GM12878 (cell line): ENCODE measurements around the gene IRS1. TPM values are rescaled to one million over a fixed set of nuclear protein-coding genes. Genes with fewer than 3 reads are reported as not detected.

ENCODE experiments used
- ATAC-seq: fragments of 200-7000 bp; cut with Tn5 transposase; 3 replicates; pipeline ENCODE4 v1.9.1; 2020; ENCODE audit warnings: mild to moderate bottlenecking, moderate library complexity
- BruUV-seq: library from RNA; stranded (reverse); fragments of 400-500 nt; replicated peaks from 2 replicates; lab custom pipeline; 2021; lab: Mats Ljungman, UMichigan
- CTCF ChIA-PET: fragments of 300-600 bp; sonication (Branson Sonifier 250); formaldehyde crosslinking; extraction: SDS; loops from one replicate; lab custom pipeline; 2021; ENCODE audit warnings: inconsistent platforms; lab: Yijun Ruan, JAX
- POLR2A ChIA-PET: fragments of 350-600 bp; formaldehyde crosslinking; extraction: SDS; loops from one replicate; lab custom pipeline; 2021; ENCODE audit warnings: inconsistent platforms; lab: Charles Lee
- RAD21 ChIA-PET: fragments of 300-600 bp; sonication (Branson Sonifier 250); formaldehyde crosslinking; loops from one replicate; lab custom pipeline; 2023; ENCODE audit warnings: antibody characterized with exemption; ENCODE audit not compliant: unreplicated experiment; lab: Charles Lee
- SMC1A ChIA-PET: fragments of 300-600 bp; sonication (Branson Sonifier 250); formaldehyde crosslinking; loops from one replicate; lab custom pipeline; 2023; ENCODE audit not compliant: unreplicated experiment, uncharacterized antibody; lab: Charles Lee
- DNase-seq: peaks from one replicate; pipeline ENCODE4 v3.0.0-alpha.2; 2011; ENCODE audit warnings: low read depth, low spot score
- FAIRE-seq: peaks from 3 replicates; lab custom pipeline; 2011; peaks lifted over from hg19 to GRCh38; lab: Jason Lieb, UNC
- H2AFZ ChIP-seq: 2 replicates; pipeline ENCODE4 v1.6.0; 2011; ENCODE audit warnings: low read depth, low read length, control low read depth; ENCODE audit not compliant: control insufficient read depth
- H3K27ac ChIP-seq: 2 replicates; pipeline ENCODE4 v1.5.1; 2011; ENCODE audit warnings: control low read depth; ENCODE audit not compliant: control insufficient read depth, insufficient read depth
- H3K27me3 ChIP-seq, 2 experiments: replicated peaks in 1 of 2; 2 replicates each; pipeline versions ENCODE4 v1.6.0 to v1.6.1; 2011; ENCODE audit warnings: low read length in 1 of 2; ENCODE audit not compliant: control insufficient read depth in 2 of 2, insufficient read depth in 2 of 2
- H3K36me3 ChIP-seq, 2 experiments: 2 replicates each; pipeline ENCODE4 v1.5.1; 2011; ENCODE audit warnings: low read length in 1 of 2; ENCODE audit not compliant: control insufficient read depth in 2 of 2, insufficient read depth in 2 of 2
- H3K4me1 ChIP-seq: 2 replicates; pipeline ENCODE4 v1.6.1; 2011; ENCODE audit warnings: mild to moderate bottlenecking, low read length, moderate library complexity, mixed read lengths; ENCODE audit not compliant: control insufficient read depth, insufficient read depth
- H3K4me2 ChIP-seq: 2 replicates; pipeline ENCODE4 v1.6.0; 2011; ENCODE audit warnings: control low read depth; ENCODE audit not compliant: control insufficient read depth, insufficient read depth
- H3K4me3 ChIP-seq: fragments of 200-600 bp; sonication (generic); 2 replicates; pipeline ENCODE4 v1.5.1; 2016
- H3K79me2 ChIP-seq: 2 replicates; pipeline ENCODE4 v1.6.0; 2011; ENCODE audit warnings: low read length; ENCODE audit not compliant: control insufficient read depth, insufficient read depth
- H3K9ac ChIP-seq: 2 replicates; pipeline ENCODE4 v1.8.0; 2011; ENCODE audit warnings: low read length, control low read depth, mixed read lengths; ENCODE audit not compliant: control insufficient read depth, insufficient read depth
- H3K9me3 ChIP-seq: replicated peaks from 3 replicates; pipeline ENCODE4 v1.5.1; 2011; ENCODE audit warnings: mild to moderate bottlenecking, low read length; ENCODE audit not compliant: control insufficient read depth, insufficient read depth
- H4K20me1 ChIP-seq: 2 replicates; pipeline ENCODE4 v1.6.0; 2011; ENCODE audit not compliant: control insufficient read depth, insufficient read depth
- ATF7 ChIP-seq: fragments of 450-650 bp; IDR thresholded peaks from 2 replicates; pipeline ENCODE4 v1.6.1; 2016; ENCODE audit warnings: low read depth, mild to moderate bottlenecking
- CBX5 ChIP-seq: sonication (generic); IDR thresholded peaks from 2 replicates; pipeline ENCODE4 v1.6.1; 2016; ENCODE audit warnings: low read depth, moderate library complexity, mild to moderate bottlenecking, inconsistent platforms
- CREB1 ChIP-seq: IDR thresholded peaks from 2 replicates; pipeline ENCODE4 v1.6.1; 2012; ENCODE audit warnings: low read depth, mild to moderate bottlenecking, inconsistent platforms
- MEF2B ChIP-seq: fragments of 450-650 bp; IDR thresholded peaks from 2 replicates; pipeline ENCODE4 v1.6.1; 2018; ENCODE audit warnings: mild to moderate bottlenecking, moderate library complexity; ENCODE audit not compliant: partially characterized antibody, poor library complexity, severe bottlenecking
- MTA2 ChIP-seq: fragments of 450-650 bp; IDR thresholded peaks from 2 replicates; pipeline ENCODE4 v1.6.1; 2016; ENCODE audit warnings: low read depth, mild to moderate bottlenecking, moderate library complexity
- NFIC ChIP-seq: IDR thresholded peaks from 2 replicates; pipeline ENCODE4 v1.6.1; 2012; ENCODE audit warnings: low read depth, mild to moderate bottlenecking, inconsistent platforms, low read length, moderate library complexity
- NFYB ChIP-seq: IDR thresholded peaks from 2 replicates; pipeline ENCODE4 v1.6.1; 2011; ENCODE audit warnings: low read depth, mild to moderate bottlenecking, low read length, improper control_type of control experiment, moderate library complexity; ENCODE audit not compliant: insufficient read depth
- NRF1 ChIP-seq: conservative IDR thresholded peaks from 2 replicates; pipeline ENCODE4 v1.6.1; 2011; ENCODE audit warnings: mild to moderate bottlenecking, low read depth, low read length, improper control_type of control experiment
- POLR2A ChIP-seq: IDR thresholded peaks from 2 replicates; pipeline ENCODE4 v1.6.1; 2011; ENCODE audit warnings: low read depth, mild to moderate bottlenecking, low read length
- RAD21 ChIP-seq: IDR thresholded peaks from 2 replicates; pipeline ENCODE4 v1.6.1; 2011; ENCODE audit warnings: mild to moderate bottlenecking, low read depth, low read length, moderate library complexity; ENCODE audit not compliant: insufficient read depth
- RCOR1 ChIP-seq: conservative IDR thresholded peaks from 2 replicates; pipeline ENCODE4 v1.6.1; 2012; ENCODE audit warnings: low read depth, low read length, improper control_type of control experiment
- SMC3 ChIP-seq: IDR thresholded peaks from 2 replicates; pipeline ENCODE4 v1.6.1; 2011; ENCODE audit warnings: low read length, improper control_type of control experiment, borderline replicate concordance
- SP1 ChIP-seq: IDR thresholded peaks from one replicate; pipeline ENCODE4 v1.6.1; 2011; ENCODE audit warnings: low read depth, low read length
- ZNF622 ChIP-seq: fragments of 450-650 bp; IDR thresholded peaks from 2 replicates; pipeline ENCODE4 v1.6.1; 2017; ENCODE audit warnings: mild to moderate bottlenecking, inconsistent platforms
- WGBS: methylation state at CpG from one replicate; pipeline ENCODE4 v1.1.6; 2016; ENCODE audit warnings: low lambda C conversion rate; ENCODE audit not compliant: insufficient replicate concordance, insufficient coverage; ENCODE audit errors: missing lambda C conversion rate; 5-methylcytosine and 5-hydroxymethylcytosine counted together
- in situ Hi-C: fragments of 300-500 bp; cut with MboI; formaldehyde crosslinking; loops from 9 replicates; pipeline ENCODE4 v1.14.3; 2018; ENCODE audit warnings: mixed read lengths
- intact Hi-C: fragments of 100-400 bp; cut with micrococcal nuclease; formaldehyde crosslinking; loops from one replicate; pipeline ENCODE4 v1.14.2; 2022; ENCODE audit not compliant: unreplicated experiment
- polyA plus RNA-seq, 11 experiments: library from polyadenylated mRNA; depleted of rRNA in 4 of 11; unstranded in 6 of 11; stranded (reverse) in 5 of 11; fragments of >200 nt; fragmentation: Nextera tagmentation in 4 of 11; fragmentation: Illumina TruSeq in 1 of 11; extraction: Ambion mirVana in 4 of 11; extraction: Trizol in 1 of 11; gene quantifications; 1 replicate in 1 of 11; 2 replicates in 10 of 11; pipeline versions ENCODE4 v1.2.1 to v1.2.3, GENCODE V29; 2011 to 2016; ENCODE audit warnings: inconsistent platforms in 2 of 11, missing spikeins in 2 of 11, low read depth in 1 of 11
- total RNA-seq, 4 experiments: library from RNA; depleted of rRNA in 3 of 4; stranded (reverse); fragments of >200 nt in 3 of 4; fragmentation: Illumina TruSeq in 1 of 4; extraction: Trizol in 1 of 4; gene quantifications; 2 replicates each; pipeline versions ENCODE4 v1.2.1 to v1.2.3, GENCODE V29; 2013 to 2021
- TF ChIP-seq, protein P1 (sequence below): IDR thresholded peaks from 2 replicates; pipeline ENCODE4 v1.6.1; 2011; ENCODE audit warnings: mild to moderate bottlenecking, low read depth, low read length, moderate library complexity; ENCODE audit not compliant: insufficient replicate concordance
- TF ChIP-seq, protein P2 (sequence below): fragments of 450-650 bp; IDR thresholded peaks from 2 replicates; pipeline ENCODE4 v1.6.1; 2014; ENCODE audit warnings: mild to moderate bottlenecking

IRS1 gene
- total and polyA plus RNA-seq, 10 of the 15 experiments (the other 5 are each of a cell fraction or from before 2014, with no cell fraction given), result 0.03 to 1.7 (median 0.34) TPM

DNA sequence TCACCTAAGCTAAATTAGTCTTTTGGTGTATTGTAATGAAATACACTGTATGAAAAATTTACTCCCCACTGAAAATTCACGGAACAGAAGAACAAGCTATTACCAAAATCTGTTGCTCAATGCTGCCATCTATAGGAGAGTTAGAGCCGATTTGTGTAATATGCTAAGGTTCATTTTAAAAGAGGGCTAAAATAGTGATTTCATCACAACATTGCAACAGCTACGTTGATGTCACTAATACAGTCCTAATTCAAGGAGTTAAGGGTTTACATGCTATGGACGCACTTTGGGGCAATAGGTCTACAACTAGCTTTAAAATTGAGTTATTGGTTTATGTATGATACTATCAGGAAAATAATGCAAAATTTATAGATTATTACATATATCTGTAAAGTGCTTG, 3.0 kb upstream of the IRS1 start (continued):
- TF ChIP-seq SMC3, result peak; percentile 73; the same call in 1 of the 2 replicates

DNA sequence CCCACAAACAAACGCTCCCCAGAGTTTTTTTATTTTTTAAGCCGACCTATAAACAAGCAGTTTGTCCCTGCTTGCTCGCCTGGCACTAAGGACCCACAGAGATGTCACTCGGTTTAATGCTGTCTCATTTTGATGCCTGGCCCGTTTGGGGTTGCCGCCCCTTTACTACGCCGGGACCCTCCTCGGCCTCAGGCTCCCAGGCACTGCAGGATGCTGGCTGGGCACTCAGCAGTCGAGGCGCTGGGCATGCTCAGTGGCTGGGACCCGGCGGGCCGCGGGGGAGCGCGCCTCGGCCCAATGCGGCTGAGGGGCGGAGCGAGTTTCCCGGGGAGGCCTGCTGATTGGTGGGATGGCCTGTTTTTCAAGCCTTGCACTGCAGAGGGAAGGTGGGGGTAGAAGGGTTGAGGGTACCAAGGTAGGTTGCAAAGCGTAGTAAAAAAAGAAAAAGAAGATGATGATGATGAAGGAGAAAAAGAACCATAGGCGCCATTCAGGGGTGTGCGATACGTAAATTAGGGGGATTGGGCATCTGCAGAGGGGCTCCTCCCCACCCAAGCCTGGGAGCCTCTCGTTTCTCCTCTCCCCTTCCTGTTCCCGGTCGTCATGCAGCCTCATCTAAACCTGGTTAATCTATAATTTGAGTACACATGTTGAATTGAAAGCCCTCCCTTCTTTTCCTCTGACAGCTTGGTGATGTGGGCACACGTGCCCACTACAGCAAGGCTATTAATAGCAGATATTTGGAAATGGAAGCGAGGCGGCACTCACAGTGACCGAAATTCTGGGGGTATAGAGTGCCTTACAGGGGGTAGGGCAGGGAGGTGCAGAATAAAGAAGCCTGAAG, 1.5 kb upstream of the IRS1 start:
- Histone ChIP-seq H3K27ac (no peak overlapping the region), H3K4me2 (peak overlapping the region; percentile 99), H3K4me1 (peaks cover 8% of the 10 kb centered on the region), H3K79me2 (no peaks in the 10 kb centered on the region), H3K9ac (peak overlapping the region; percentile 12; the same call in 1 of the 2 replicates), H2AFZ (peak overlapping the region; percentile 89), H4K20me1 (no peaks in the 10 kb centered on the region), H3K36me3 (no peaks in the 10 kb centered on the region), H3K4me3 (peak overlapping the region; percentile 93), H3K9me3 (no peaks in the 10 kb centered on the region), H3K27me3 (no peaks in the 10 kb centered on the region)
- intact Hi-C loops (loop anchor here (2.0 to 10.0 kb wide), 3 partner anchors 296 to 584 kb away; no protein-coding TSS in a partner anchor), in situ Hi-C loops (loop anchor here (10.0 kb wide), 1 partner anchor 576 kb away; no protein-coding TSS in a partner anchor)
- no TSS peak for BruUV-seq
- ATAC-seq (peak; percentile 87), FAIRE-seq (peak; percentile 44), DNase-seq (peak; percentile 54)
- SMC1A ChIA-PET, result interaction anchor here (0.8 to 2.8 kb wide), 10 partner anchors 10 to 1135 kb away, joined by 3 to 27 read pairs (median 6); no protein-coding TSS in a partner anchor
- RAD21 ChIA-PET, result interaction anchor here (0.9 to 2.6 kb wide), 7 partner anchors 39 to 912 kb away, joined by 3 to 31 read pairs (median 12); no protein-coding TSS in a partner anchor
- CTCF ChIA-PET, result interaction anchor here (0.7 to 6.3 kb wide), 25 partner anchors 9 to 1136 kb away, joined by 3 to 80 read pairs (median 6); no protein-coding TSS in a partner anchor
- WGBS, result 4% methylated on average over 32 of the region's 33 CpGs
- POLR2A ChIA-PET, result interaction anchor here (0.6 kb wide), 1 partner anchor 625 kb away, joined by 3 read pairs; no protein-coding TSS in a partner anchor
- TF ChIP-seq CREB1 (peak; percentile 35; the same call in 1 of the 2 replicates), RCOR1 (no peak), MEF2B (no peak), ZNF622 (peak; percentile 34; the same call in 1 of the 2 replicates), CBX5 (no peak), POLR2A (peak; percentile 48; the same call in 1 of the 2 replicates), NRF1 (peak; percentile 43), SP1 (peak; percentile 82), NFIC (no peak), NFYB (peak; percentile 85), MTA2 (no peak), RAD21 (no peak), ATF7 (0 out of 2 replicates have a peak, but pooled peaks have one; percentile 13)
- TF ChIP-seq, protein P1, sequence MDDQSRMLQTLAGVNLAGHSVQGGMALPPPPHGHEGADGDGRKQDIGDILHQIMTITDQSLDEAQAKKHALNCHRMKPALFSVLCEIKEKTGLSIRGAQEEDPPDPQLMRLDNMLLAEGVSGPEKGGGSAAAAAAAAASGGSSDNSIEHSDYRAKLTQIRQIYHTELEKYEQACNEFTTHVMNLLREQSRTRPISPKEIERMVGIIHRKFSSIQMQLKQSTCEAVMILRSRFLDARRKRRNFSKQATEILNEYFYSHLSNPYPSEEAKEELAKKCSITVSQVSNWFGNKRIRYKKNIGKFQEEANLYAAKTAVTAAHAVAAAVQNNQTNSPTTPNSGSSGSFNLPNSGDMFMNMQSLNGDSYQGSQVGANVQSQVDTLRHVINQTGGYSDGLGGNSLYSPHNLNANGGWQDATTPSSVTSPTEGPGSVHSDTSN, result peak; percentile 95
- TF ChIP-seq, protein P2, sequence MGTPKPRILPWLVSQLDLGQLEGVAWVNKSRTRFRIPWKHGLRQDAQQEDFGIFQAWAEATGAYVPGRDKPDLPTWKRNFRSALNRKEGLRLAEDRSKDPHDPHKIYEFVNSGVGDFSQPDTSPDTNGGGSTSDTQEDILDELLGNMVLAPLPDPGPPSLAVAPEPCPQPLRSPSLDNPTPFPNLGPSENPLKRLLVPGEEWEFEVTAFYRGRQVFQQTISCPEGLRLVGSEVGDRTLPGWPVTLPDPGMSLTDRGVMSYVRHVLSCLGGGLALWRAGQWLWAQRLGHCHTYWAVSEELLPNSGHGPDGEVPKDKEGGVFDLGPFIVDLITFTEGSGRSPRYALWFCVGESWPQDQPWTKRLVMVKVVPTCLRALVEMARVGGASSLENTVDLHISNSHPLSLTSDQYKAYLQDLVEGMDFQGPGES, result 0 out of 2 replicates have a peak, but pooled peaks have one; percentile 41
